ENCODE data around the gene HCK.

DNA sequence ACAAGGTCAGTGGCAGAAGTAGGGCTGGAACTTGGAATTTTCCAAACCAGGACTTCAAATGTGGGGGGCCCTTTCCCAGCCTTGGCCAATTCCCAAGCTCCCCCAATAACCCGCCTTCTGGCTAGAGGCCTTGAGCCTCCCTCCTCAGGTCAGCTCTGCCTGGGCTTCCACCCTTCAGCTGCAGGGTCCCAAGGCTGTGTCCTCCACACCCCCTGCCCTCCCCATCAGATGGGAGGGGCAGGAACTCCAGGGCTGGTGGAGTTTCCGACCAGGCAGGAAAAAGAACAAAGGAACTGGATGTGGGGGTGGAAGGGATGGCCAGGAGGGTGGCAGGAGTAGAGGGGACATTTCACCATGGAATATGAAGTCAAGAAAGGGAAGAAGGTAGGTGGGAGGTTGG, 41.9 kb upstream of the HCK start, which contains the start of gene CCM2L:
- TF ChIP-seq CTCF (conservative IDR thresholded peaks at IDR 0.05 in 1 of 2, IDR thresholded peaks at IDR 0.05 in 1 of 2; ENCODE audit: extremely low read depth in 1 of 2, insufficient read depth in 1 of 2, low read depth in 1 of 2, low read length in 2 of 2) (no peak), EZH2 (IDR thresholded peaks at IDR 0.05; ENCODE audit: borderline replicate concordance, low read length) (no peak)

Measured in mammary epithelial cell (primary cell).